Measurements from ENCODE around the gene YPEL1.

The YPEL1 gene

GRCh38 chr22:21739828-21740377 is 4.3 kb upstream of the YPEL1 start:
- no peak for DNase-seq (ENCODE audit: low spot score)
- in situ Hi-C loops (cut with MboI; ENCODE audit: low sequenced_read_pairs, unreplicated experiment) = no loop called here
- no peak for TF ChIP-seq CTCF (IDR thresholded peaks at IDR 0.05; ENCODE audit: borderline replicate concordance, control extremely low read depth, extremely low read depth, insufficient read depth, missing control alignments)

GRCh38 chr22:21738966-21739365 is 3.4 kb upstream of the YPEL1 start:
- no peak for DNase-seq (ENCODE audit: low spot score)
- in situ Hi-C loops (cut with MboI; ENCODE audit: low sequenced_read_pairs, unreplicated experiment) = no loop called here
- no peak for TF ChIP-seq CTCF (IDR thresholded peaks at IDR 0.05; ENCODE audit: borderline replicate concordance, control extremely low read depth, extremely low read depth, insufficient read depth, missing control alignments)

- in situ Hi-C loops (cut with MboI; ENCODE audit: low sequenced_read_pairs, unreplicated experiment) = no loop called here
- no peak for DNase-seq (ENCODE audit: low spot score)
- TF ChIP-seq CTCF (IDR thresholded peaks at IDR 0.05; ENCODE audit: borderline replicate concordance, control extremely low read depth, extremely low read depth, insufficient read depth, missing control alignments) = no peak
Measured at GRCh38 chr22:21738081-21738480, 2.5 kb upstream of the YPEL1 start.

GRCh38 chr22:21736948-21737347 is 1.4 kb upstream of the YPEL1 start:
- DNase-seq (ENCODE audit: low spot score) = no peak
- in situ Hi-C loops (cut with MboI; ENCODE audit: low sequenced_read_pairs, unreplicated experiment) = no loop called here
- no peak for TF ChIP-seq CTCF (IDR thresholded peaks at IDR 0.05; ENCODE audit: borderline replicate concordance, control extremely low read depth, extremely low read depth, insufficient read depth, missing control alignments)

GRCh38 chr22:21736084-21736642 is 569 bp upstream of the YPEL1 start:
- in situ Hi-C loops (cut with MboI; ENCODE audit: low sequenced_read_pairs, unreplicated experiment) = no loop called here
- no peak for DNase-seq (ENCODE audit: low spot score)
- TF ChIP-seq CTCF (IDR thresholded peaks at IDR 0.05; ENCODE audit: borderline replicate concordance, control extremely low read depth, extremely low read depth, insufficient read depth, missing control alignments) = no peak

- TF ChIP-seq CTCF (IDR thresholded peaks at IDR 0.05; ENCODE audit: borderline replicate concordance, control extremely low read depth, extremely low read depth, insufficient read depth, missing control alignments) = no peak
- DNase-seq (ENCODE audit: low spot score) = no peak
- in situ Hi-C loops (cut with MboI; ENCODE audit: low sequenced_read_pairs, unreplicated experiment) = no loop called here
Measured at GRCh38 chr22:21734540-21735199, 924 bp downstream of the YPEL1 start.

Measured in GM13976 (cell line).